ENCODE data around the gene ESPN.
"Not testable (repeated sequence)": the region's sequence is repeated elsewhere in the genome, so short reads cannot be mapped to it uniquely, and the experiment has no call there.

The ESPN gene

GRCh38 chr1:6386371-6386949 lies 38.1 kb upstream of the ESPN start:
- peak overlapping the region; percentile 54 for H3K27ac ChIP-seq
- TF ChIP-seq CTCF (conservative IDR thresholded peaks at IDR 0.05), result no peak

GRCh38 chr1:6389971-6390370 lies 34.6 kb upstream of the ESPN start:
- TF ChIP-seq CTCF (conservative IDR thresholded peaks at IDR 0.05), result no peak
- H3K27ac ChIP-seq, result no peak overlapping the region

GRCh38 chr1:6391951-6392808 lies 32.4 kb upstream of the ESPN start:
- H3K27ac ChIP-seq, result peak overlapping the region; percentile 93
- no peak for TF ChIP-seq CTCF (conservative IDR thresholded peaks at IDR 0.05)

- no peak for TF ChIP-seq CTCF (conservative IDR thresholded peaks at IDR 0.05)
- H3K27ac ChIP-seq, result peak overlapping the region; percentile 93
These were observed 31.7 kb upstream of the ESPN start for GRCh38 chr1:6392809-6393399.

GRCh38 chr1:6393400-6394187 lies 31.0 kb upstream of the ESPN start, which contains the start of gene ACOT7:
ACOT7 (minus strand) TSS chr1:6393767; CDS start chr1:6393399, 368 bp downstream.
- H3K27ac ChIP-seq, result peak within 1 kb of the TSS; percentile 93
- 0 out of 2 replicates have a peak, but pooled peaks have one; percentile 25 for TF ChIP-seq CTCF (conservative IDR thresholded peaks at IDR 0.05)

GRCh38 chr1:6395130-6395529 lies 29.4 kb upstream of the ESPN start:
- H3K27ac ChIP-seq, result peak overlapping the region; percentile 93; the same call in 1 of the 2 replicates

GRCh38 chr1:6395781-6396244 lies 28.8 kb upstream of the ESPN start:
- H3K27ac ChIP-seq, result not testable (repeated sequence)

- no peak overlapping the region for H3K27ac ChIP-seq
These were observed 27.6 kb upstream of the ESPN start for GRCh38 chr1:6396998-6397397.

More at GRCh38 chr1:6396998-6397397, 27.6 kb upstream of the ESPN start:
- peak; percentile 33; the same call in 1 of the 2 replicates for TF ChIP-seq CTCF (conservative IDR thresholded peaks at IDR 0.05)
